GM19463 (cell line): ENCODE measurements around the gene KRT34.

Source experiments
- ATAC-seq: cut with Tn5 transposase; IDR thresholded peaks from one replicate; pipeline ENCODE4 v1.9.1; 2021; ENCODE audit warnings: mild to moderate bottlenecking, moderate library complexity; ENCODE audit not compliant: unreplicated experiment

Gene KRT34

GRCh38 chr17:41333836-41334235 lies 48.3 kb downstream of the KRT34 start:
- no peak for ATAC-seq

GRCh38 chr17:41333098-41333497 lies 49.0 kb downstream of the KRT34 start:
- no peak for ATAC-seq

DNA sequence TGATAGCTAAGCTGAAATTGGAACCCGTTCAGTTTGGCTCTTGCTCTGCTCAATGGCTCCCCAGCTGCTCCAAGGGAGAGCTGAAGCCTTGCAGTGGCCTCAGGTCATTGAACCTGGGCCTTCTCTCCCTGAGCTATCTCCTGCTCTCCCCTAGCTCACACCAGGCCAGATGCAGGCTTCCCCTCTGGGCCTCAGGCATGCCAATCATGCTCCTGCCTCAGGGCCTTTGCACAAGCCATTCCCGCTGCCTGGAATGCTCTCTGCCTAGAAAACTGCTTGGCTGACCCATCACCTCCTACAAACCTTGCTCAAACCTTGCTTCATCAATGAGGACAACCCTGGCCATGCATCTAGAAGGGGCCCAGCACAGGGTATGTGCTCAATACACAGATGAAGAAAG lies 49.9 kb downstream of the KRT34 start:
- ATAC-seq = no peak

DNA sequence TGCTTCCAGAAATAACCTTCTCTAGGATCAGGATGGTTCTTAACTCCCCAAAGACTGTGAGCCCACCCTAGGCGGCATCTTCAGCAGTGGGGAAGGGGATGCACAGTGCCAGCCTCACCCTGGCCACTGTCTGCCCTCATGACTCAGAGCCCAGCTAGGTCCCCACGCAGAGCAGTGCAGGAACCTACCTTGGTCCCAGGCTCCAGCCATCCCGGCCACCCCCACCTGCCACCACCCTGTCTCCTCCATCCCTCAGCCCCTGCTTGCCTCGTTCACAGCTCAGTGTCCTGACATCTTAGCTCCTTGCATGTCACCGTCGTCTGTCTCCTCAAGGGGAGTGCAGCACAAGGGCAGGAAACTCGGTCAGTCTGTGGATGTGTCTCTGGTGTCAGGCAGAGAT lies 50.5 kb downstream of the KRT34 start:
- no peak for ATAC-seq

DNA sequence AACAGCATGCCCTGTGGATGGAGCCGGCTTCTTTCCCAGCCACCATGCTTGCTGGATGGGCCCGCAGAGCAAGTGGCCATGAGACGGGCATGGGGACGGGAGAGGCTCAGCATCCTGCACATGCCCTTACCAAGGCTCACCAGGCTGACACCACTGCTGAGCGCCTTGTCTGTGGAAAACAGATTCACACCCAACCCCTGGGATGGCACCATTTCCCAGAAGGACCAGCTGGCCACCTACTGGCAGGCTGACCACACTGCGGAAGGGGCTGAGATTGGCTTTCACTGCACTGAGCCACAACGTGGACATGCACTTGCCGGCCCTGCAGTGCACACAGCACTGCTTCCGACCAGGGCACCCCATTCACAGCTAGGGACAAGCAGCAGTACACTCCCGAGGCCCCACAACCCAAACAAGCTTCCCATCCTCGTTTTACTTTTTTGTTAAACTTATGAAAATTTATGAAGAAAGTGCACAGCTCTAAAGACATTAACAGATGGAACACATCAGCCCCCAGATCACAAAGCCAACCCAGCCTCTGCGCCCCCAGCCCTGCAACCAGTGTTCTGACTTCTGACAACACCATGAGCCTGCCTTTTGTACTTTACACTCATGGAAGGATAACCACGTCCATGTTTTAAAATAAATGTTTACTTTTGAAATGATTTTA lies 52.7 kb downstream of the KRT34 start:
- ATAC-seq = no peak

GRCh38 chr17:41328207-41328606 lies 53.9 kb downstream of the KRT34 start:
- ATAC-seq = no peak
